GM19351 (cell line): ENCODE results near the gene THNSL1.
"Not testable (repeated sequence)": the region's sequence is repeated elsewhere in the genome, so short reads cannot be mapped to it uniquely, and the experiment has no call there.

Experiments
- ATAC-seq: cut with Tn5 transposase; IDR thresholded peaks from one replicate; pipeline ENCODE4 v1.9.1; 2021; ENCODE audit warnings: mild to moderate bottlenecking, moderate library complexity; ENCODE audit not compliant: unreplicated experiment

Gene THNSL1

DNA sequence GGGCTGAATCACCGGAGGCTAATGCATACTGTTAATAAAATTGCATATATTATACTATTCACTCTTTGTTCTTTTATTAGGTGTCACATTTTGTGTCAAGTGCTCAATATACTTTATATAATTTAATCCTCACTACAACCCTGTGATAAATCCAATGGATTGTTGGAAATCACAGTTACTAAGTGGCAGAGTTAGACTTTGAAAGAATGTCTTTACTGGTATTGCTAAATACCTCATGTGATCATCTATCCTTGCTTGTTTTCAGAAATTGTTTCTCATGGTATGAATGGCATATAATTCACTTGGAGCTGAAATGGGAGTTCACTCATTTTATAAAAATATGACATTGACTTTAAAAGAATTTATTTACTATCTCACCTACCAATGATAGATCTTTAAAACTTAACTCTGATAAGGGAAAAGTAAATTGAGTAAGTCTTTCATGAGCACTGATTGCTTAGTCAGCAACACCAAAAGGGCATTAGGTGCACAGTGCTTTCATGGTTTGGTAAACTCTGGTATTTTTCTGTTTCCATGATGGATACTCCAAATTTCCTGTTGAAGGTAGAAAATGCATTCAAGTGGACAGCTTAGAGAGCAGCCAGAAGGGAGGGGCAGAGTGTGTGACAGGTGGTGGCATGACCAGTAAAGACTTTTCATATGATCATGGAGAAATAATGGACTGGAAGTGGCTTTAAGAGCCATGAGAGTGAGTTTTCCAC, 23.0 kb upstream of the THNSL1 start:
- no peak for ATAC-seq

DNA sequence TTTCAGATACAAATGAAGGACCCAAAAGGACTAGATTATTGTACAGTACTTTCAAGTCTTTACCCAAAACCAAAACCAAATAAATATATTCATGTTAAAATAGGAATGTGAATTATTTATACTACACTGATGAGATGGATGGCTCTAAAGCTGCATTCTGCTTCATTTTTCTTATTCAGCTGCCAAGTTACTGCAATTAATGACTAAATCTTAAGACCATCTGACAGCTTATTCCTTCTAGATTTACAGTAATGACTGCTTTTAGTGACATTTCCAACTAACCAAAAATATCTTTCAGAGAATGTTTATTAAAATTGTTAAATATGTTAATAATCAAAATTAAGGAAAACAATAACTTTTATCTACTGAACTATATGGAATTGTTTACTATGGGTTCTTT, 21.3 kb upstream of the THNSL1 start:
- no peak for ATAC-seq

DNA sequence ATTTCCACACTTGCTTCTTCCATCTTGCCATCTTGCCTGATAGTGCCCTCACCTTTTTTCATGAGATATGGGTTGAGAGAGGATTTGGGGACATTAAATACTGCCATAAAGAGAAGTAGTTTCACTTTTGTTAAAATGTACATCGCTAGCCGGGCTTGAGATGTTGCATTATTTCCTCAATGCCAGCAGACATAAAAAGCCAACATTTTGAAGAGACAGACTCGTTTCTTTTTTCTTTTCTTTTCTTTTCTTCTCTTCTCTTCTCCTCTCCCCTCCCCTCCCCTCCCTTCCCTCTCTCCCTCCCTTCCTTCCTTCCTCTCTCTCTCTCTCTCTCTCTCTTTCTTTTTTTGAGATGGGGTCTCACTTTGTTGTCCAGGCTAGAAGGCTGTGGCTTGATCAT, 18.4 kb upstream of the THNSL1 start:
- no peak for ATAC-seq

DNA sequence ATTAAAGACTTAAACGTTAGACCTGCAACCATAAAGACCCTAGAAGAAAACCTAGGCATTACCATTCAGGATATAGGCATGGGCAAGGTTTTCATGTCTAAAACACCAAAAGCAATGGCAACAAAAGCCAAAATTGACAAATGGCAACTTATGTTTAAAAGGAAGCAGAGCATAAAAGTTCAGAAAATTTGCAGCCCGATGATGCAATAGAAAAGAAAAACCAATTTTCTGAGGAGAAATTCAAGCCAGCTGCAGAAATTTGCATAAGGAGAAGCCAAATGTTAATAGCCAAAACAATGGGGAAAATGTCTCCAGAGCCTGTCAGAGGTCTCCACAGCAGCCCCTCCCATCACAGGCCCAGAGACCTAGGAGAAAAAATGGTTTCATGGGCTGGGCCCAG, 4.8 kb upstream of the THNSL1 start:
- ATAC-seq: not testable (repeated sequence)

DNA sequence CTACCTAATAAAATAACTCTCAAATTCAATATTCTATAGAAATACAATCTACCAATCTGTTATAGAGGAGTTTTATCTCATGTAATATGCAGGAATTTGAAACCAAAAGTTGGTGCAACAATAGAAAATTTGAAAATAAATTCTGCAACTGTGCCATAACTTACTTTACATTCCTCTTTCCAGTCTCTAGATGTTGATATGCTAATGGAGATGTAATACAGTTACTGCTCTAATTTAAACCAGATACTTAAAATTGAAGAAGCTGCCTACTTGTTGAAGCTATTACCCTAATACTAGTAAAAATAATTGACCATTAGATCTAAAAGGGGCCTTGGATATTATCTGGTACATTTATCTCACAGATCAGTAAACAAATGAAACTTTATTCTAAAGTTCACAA, 1.8 kb upstream of the THNSL1 start:
- ATAC-seq: no peak

DNA sequence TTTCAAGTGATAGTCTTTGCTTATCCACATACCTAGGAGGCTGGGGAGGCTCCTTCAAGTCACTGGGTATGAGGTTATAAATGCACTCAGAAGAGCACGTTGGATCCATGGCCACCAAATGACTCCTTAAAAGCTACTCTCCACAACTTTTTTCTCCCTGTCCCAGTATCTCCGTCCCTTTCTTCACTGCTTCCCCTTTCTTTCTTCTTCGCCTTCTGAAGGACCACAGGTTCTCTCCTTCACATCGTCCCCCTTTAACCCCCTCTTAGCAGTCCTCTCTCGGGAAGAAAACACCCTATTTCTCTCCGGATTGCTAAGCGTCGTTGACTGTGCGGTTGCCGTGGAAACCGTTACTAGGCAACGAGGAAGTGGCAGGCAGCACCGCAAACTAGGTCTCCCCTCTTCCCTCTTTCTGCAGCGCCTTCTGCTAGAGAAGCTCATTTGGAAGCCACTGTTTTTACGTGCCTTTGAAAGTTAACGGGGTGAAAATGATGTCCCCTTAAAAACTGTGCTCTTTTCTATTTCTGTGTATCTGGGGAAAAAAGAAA, 510 bp upstream of the THNSL1 start, which contains the start of gene ENKUR:
Gene ENKUR (minus strand): TSS at position 331 of the 548 bp plus-strand sequence. CDS start 222 bp downstream, at position 109.
- peak; percentile 60 for ATAC-seq

DNA sequence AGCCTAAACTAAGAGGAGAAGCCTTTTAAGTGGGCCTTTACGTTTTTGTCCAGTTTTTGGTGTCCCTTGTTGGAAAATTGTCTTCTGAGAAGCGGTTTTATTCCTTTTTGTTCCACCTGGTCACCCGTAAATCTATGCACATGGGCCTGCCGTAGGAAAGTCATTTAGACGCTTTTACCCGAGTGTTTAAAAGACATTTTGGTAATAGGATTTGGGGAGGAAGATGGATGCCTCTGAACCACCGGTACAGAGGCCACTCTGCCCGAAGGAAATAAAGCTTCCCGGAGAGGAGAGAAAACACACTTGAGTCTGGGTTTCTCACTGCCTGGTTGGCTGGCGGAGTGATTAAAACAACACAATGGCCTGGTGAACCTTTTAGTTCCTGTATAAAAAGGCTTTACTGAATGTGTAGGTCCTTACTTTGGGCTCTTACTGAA, 760 bp downstream of the THNSL1 start:
- peak; percentile 3 for ATAC-seq

DNA sequence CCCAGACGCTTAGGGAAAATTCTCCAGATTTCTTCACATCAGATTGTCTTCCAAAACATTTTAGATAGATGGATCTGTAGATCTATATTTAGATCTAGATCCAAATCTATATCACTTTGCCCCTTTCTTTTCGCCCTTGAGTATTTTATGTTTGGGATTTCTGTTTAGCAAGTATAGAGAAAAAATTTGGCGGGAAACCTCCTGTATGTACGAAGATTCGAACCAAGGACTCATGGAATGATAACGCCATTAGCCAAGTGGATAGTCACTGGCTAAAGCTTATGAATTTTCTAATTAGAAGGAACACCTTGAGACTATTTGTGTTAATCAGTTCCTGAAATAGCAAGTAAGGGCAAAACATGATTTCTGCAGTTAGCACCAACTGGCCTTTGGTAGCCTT, 1.2 kb downstream of the THNSL1 start:
- no peak for ATAC-seq

DNA sequence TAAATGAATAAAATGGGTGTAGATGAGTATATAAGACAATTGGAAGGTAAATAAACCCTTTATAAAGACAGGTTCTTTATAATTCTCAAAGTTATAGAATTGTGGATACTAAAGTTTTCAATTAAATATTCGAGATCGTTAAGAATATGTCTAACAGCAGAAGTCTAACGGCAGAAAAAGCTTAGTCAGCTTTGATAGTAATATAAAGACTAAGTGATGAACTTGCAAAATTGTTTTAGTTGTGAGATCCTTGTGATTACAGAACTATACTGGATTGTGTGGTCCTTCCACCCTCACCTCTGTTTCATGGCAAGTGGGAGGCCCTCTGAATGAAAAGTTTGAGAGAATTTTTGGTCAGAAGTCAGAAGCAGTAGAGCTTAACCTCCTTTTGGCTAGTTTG, 2.3 kb downstream of the THNSL1 start:
- ATAC-seq: no peak

DNA sequence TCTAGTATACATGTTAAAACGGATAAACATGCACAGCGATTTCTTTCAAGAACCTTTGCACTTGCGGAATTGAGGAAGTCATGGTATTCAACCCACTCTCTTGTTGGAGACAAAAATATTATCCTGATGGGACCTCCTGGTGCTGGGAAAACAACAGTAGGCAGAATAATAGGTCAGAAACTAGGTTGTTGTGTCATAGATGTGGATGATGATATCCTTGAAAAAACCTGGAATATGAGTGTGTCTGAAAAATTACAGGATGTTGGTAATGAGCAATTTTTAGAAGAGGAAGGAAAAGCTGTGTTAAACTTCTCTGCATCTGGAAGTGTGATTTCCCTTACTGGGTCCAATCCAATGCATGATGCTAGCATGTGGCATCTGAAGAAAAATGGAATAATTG, 6.9 kb downstream of the THNSL1 start:
- ATAC-seq: no peak

DNA sequence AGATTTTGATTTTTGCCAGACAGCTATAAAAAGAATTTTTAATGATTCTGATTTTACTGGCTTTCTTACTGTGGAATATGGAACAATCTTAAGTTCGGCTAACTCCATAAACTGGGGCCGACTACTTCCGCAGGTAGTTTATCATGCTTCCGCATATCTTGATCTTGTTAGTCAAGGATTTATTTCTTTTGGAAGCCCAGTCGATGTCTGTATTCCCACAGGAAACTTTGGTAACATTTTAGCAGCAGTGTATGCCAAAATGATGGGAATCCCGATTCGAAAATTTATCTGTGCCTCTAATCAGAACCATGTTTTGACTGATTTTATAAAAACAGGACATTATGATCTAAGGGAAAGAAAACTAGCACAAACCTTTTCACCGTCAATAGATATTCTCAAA, 8.1 kb downstream of the THNSL1 start:
- ATAC-seq: no peak

DNA sequence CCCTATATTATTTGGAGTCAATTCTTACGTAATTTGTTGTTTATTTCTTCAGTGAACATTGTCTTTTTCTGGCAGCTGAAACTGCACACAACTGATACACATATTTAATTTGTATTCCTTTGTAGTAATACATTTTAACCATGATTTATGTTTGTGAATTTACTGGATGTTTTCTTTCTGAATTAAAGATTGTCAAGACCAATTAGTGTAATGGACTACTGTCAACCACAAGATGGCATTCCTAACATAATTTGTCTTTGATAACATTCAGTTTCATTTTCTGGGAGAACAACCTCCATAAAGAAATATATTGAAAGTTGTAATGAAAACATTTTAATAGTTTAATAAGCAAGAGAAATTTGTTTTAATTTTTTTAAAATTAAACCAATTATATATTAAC, 10.1 kb downstream of the THNSL1 start:
- ATAC-seq: no peak

DNA sequence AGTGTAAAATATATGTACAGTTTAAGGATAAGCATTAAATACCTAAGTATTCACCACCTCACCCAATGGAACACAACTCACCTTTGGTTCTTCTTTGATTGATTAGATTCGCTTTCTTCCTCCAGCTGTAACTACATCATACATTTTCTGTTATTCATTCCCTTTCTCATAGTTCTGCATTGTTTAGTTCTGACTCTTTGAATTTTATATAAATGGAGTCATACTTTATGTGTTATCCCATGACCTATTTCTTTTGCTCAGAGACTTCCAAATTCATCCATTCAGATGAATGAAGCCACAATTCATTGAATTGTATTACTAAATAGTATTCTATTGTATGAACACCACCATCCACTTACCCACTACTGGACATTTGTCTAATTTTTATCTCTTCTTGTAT, 12.3 kb downstream of the THNSL1 start:
- ATAC-seq: no peak

DNA sequence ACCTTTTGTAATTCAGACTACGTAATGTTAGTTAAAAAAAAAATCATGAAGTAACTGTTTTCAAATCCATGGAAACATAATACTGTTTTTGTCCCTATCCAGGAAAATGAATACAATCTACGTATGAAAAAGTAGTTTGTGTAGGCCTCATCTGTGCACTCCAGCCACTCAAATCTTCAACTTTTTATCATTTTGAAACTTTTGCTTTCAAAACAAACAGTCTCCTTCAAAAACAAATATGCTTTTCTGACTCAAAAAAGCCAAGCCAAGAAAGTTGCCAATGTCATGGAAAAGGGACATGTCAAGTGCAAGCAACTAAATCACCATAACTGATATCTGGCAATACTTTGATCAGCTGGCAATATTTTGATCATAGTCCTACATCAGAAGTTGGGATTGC, 13.1 kb downstream of the THNSL1 start:
- ATAC-seq: no peak

DNA sequence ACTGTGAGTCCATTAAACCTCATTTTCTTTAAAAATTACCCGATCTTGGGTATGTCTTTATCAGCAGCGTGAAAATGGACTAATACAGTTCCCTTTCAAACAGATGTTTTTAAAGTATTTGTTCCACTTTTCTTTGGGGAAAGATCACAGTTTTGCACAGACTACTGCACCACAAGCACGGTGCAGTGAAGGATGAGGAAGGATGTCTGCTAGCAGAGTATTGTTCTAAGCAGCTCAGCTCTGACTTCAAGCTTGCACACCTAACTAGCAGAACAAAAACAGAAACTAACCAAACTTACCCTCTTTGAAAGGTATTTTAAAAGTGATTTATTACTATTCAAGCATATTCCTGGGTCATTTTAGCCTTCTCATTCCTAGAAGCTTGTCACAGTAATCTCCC, 20.0 kb downstream of the THNSL1 start:
- ATAC-seq: peak; percentile 84

DNA sequence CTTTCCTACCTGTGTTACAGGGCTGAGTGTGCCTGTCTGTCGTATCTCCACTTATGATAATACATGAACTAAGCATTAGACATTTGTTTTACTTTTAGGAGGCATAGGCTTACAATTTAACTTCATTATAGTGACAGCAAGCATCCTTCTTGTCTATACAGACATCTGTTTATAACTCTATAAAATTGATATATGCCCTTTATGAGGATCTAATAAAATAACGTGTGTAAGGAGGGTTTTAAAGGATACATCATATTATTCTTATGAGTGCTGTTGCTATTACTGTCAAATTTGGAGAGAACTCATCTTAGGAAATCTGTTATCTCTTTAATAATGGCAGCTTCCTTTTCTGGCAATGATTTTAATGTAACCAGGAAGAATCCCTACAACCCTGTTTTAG, 21.9 kb downstream of the THNSL1 start:
- ATAC-seq: no peak

DNA sequence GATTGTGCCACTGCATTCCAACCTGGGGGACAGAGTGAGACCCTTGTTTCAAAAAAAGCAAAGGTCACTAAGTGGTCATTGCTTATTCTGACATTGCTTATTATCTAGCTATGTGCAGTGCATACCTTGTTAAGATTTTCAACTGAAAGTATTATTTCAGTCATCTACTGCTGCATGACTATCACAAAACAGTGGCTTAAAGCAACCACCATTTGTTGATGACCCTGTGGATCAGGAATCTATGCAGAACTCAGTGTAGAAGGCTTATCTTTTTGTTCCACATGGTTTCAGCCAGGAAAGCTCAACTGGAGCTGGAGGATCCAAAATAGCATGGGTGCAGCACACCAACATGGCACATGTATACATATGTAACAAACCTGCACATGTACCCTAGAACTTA, 23.1 kb downstream of the THNSL1 start:
- ATAC-seq: no peak

DNA sequence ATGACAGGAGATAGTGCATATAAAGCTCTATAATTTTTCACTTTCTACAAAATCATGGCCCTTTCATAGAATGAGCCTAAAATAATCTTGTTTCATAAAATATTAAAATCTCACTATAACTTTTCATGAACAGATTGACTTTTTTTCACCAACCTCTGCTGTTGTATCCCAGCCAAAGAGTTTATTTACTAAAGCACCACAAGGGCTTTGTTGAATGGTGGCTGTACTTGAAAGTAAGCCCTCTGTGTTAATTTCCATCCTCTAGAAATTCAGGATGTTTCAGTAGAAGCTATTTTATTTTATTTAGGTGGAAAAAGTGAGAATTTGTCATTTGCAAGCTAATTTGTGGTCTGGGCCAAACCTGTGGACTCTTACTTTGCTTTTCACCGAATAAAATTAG, 30.2 kb downstream of the THNSL1 start:
- no peak for ATAC-seq

DNA sequence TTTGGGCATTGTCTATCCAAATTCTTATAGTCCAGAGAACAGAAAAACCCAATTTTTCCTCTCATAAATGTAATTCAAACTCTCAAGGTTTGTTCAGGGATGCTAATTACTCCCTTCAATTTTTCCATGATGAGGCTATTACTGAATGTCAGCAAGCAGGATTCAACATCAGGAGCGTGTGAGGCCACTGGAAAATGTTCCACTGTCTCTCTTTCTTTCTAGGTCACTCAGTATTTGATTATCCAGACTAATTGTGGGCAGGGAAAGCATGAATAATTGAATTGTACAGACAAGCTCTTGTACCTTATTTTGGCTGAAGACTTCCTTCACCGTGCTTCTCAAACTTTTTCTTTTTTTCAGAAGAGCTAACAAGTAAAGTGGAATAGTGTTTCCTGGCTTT, 30.7 kb downstream of the THNSL1 start:
- no peak for ATAC-seq

DNA sequence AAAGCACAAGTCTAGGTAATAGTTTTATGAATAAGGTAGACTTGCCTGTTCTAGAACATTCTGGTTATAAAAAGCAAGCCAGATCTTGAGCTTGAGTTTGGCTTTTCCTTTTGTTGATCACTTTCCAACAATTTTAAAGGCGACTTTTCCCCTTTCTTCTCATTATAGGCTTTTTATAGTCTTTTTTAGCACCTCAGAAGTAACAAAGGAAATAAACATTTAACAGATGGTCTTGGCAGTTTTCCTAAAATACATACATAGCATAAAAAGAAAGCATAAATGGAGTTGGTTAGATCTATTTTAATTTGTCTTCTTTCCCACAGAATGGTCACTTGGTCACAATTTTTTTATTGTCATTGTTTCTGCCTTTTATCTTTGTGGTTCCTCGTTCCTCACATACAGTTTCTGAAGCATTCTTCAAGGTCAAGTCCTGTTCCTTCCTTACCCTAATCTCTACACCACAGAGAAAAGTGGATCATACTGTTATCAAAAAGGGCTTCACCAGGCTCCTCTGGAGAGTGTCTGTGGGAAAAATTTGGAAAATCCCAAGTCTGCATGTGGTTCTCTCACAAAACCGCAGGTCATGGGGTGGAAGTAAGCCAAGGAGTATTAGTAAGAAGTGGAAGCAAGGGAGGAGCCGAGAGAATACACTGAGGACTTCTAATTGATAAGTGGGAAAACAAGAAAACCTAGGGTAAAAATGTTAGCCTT, 31.3 kb downstream of the THNSL1 start:
- no peak for ATAC-seq

DNA sequence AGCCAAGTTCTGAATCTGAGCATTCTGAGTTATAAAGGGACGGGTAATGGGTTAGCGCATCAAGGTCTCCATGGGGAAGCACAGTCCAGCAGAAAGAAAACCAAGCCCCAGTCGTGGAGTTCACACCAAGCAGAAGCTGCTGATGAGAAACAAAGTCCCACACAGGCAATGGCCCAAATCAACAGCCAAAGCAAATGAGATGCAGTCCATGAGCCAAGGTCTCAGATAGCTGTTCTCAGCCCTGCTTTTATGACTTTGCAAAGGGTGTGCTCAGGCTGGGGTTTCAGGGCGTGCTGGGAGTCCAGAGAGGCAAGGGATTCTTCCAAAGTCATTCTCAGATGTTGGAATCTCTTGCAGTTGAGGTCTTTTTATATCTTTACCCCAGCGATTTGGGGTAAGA, 32.0 kb downstream of the THNSL1 start:
- ATAC-seq: no peak

DNA sequence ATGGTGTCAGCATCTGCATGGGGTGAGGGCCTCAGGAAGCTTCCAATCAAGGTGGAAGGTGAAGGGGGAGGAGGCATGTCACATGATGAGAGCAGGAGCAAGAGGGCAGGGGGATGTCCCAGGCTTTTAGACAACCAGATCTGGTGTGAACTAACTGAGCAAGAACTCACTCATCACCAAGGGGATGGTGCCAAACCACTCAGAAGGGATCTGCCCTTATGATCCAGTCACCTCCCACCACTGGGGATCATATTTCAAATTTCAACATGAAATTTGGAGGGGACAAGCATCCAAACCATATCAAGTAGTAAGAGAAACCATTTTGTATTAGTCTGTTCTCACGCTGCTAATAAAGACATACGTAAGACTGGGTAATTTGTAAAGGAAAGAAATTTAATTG, 33.6 kb downstream of the THNSL1 start:
- no peak for ATAC-seq
